SHP77 treated with DMSO at 0.1 percent for 48 hours (cell line): ENCODE measurements around the gene DEFB108B.
"Not testable (repeated sequence)": the region's sequence is repeated elsewhere in the genome, so short reads cannot be mapped to it uniquely, and the experiment has no call there.

Source experiments
- DNase-seq: peaks from one replicate; lab custom pipeline; 2025; lab: John Stamatoyannopoulos, UW

Gene DEFB108B, protein sequence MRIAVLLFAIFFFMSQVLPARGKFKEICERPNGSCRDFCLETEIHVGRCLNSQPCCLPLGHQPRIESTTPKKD

DNA sequence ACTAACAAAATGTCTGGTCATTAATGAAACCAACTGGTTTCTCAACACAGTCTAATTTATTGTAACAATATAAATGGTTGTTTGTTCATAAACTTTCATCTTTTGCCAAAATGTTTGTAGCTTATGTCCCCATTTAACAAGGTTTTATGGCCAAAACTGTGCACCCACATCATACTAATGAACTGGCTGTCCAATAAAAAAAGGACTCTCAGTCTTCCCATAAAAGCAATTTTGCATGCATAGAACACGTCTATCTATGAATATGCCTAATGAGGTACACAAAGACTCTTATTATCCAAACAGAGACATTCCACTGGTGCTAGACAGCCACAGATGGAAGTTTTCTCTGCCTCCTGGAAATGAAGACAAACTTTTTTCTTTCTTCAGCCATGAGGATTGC, at the start of gene DEFB108B:
DEFB108B (plus strand) TSS at position 390 of the 400 bp plus-strand sequence; CDS start at position 390, 0 bp downstream.
- not testable (repeated sequence) for DNase-seq

DNA sequence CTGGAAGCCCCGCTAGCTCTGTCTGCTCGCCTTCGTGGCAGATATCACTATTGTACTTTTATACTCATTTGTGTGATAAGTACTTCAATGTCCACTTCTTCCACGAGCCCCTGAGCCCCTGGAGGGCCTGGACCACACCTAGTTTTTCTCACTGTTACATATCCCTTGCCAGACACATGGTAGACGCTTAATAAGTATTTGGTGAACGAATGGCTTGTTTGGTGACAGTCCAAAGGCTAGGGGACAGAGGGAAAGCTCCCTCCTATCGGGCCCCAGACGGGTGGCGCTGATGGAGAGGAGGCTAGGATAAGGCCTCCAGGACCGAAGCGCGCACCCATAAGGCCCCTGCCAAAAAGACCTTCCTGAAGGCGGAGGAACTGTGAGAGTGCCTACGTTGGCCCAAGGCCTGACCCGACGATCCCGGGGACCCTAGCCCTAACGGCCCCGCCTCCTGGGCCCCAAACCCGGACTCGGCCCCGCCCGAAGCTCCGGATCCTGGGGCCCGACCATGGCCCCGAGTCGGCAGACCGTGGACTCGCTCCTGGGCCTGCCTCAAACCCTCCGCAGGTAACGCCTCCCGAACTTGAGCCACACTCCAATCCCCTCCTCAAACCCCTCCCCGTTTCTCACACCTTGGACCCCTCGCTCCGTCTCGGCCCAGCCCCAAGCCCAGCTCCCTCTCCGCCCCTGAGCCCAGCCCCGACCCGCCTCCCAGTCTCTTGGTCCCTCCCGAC, 46.7 kb upstream of the DEFB108B start:
- not testable (repeated sequence) for DNase-seq

DNA sequence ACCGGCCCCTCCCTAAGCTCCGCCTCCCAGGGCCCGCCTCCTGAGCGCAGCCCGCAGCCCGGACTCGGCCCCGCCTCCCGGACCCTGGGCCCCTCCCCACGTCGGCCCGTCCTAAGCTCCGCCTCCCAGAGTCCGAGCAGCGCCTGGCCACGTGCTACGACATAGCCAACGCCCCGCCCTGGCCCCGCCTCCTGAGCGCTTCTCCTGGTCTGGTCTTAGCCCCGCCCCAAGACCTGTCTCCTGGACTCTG, 46.2 kb upstream of the DEFB108B start:
- peak; percentile 96 for DNase-seq

DNA sequence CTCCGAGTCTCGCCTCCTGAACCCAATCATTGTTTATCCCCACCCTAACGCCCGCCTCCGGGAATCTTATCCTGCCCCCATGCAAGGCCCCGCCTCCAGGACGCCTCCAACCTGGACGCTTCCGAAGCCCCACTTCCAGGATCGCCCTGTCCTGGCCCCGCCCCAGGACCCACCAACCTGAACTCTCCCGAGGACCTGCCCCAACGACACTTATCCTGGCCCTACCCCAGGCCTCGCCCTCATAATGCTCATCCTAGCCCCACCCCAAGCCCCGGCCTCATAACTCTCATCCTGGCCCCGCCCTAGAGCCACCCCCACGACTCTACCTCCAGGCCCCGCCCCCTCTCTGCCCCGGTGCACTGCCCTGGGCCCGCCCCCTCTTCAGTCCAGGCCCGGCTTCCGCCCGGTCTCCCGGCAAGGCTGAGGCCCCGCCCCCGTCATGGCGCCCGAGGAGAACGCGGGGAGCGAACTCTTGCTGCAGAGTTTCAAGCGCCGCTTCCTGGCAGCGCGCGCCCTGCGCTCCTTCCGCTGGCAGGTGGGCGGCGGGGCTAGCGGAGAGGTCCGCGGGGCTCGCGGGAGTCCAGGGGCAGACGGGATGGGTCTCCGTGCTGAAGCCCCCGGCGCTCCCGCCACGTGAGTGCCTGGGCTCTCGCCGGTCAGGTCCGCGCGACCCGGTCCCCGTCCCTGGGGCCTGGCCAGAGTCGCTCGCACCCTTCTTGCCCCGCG, 45.7 kb upstream of the DEFB108B start:
- peak; percentile 95 for DNase-seq

DNA sequence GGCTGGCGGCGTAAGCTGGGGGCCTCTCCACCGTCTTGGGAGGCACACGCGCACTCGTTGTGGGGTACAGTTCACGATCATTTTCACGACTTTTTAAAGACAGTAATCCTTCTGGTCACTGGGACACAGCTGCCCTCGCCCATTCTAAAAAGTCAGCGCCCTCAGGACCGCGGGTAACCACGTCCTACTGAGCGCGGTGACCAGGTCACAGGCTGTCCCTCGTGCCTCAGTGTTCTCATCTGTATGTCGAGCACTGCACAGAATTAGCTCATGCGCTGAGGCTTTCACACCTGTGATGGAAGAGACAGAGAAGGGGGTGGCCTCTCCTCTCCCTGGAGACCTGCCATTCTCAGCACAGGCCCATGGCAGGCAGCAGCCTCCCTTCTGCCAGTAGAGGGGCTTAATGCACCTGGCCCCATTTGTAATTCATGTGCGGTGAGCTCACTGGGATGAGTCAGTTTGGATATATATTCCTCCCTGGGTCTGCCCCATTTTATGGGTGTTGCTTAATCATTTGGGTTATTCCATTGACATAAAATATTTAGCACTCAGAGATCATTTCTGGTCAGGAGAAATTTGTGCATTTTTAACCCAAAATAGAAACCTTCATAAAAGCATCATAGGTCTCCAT, 45.1 kb upstream of the DEFB108B start:
- DNase-seq = peak; percentile 27

DNA sequence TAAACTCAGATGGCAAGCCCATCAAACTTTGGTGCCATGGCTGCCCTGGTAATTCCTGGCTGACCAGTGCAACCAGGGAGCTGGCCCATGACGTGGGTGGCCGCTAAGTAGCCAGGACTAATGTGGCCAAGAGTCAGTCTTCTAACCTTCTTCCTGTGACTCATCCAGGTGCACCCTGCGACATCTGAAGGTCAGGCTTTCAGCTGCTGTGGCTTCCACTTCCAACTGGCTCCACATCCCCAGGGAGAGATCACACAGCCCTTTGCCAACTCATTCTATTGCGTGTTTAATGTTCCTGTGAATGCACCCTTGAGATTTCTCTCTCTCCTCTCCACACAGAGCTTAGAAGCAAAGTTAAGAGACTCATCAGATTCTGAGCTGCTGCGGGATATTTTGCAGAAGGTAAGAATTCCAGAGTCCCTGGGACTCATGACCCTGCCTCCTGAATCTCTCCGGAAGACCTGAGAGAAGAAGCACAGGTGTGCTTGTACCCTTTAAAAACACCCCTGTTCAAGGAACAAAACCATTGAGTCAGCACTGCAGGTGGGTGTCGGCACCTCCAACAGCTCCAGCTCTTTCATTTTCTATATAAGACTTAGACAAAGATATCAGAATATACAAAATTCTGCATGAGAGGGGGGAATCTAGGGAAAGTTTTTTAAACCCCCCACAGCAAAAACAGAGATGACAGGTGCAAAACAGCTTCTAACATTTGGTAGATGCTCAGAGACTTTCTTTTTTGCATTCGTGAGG, 43.4 kb upstream of the DEFB108B start:
- DNase-seq = not testable (repeated sequence)

DNA sequence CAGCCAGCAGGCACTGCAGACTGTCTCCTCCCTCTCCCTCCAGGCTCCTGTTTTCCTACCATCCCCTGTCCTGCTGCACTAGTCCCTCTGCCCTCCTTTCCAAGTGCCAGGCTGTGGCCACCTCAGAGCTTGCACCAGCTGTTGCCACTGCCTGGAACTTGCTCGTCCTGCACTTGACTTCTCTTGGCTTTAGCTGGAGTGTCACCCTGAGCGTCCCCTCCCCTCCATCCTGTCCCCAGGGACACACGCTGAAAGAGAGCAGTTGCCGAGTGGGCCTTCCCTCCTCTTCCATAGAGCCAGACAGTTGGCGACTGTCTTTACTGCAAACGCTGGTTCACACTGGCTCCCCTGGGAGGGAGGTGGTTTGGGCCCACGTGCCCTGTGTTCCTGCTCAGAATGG, 41.9 kb upstream of the DEFB108B start:
- not testable (repeated sequence) for DNase-seq

DNA sequence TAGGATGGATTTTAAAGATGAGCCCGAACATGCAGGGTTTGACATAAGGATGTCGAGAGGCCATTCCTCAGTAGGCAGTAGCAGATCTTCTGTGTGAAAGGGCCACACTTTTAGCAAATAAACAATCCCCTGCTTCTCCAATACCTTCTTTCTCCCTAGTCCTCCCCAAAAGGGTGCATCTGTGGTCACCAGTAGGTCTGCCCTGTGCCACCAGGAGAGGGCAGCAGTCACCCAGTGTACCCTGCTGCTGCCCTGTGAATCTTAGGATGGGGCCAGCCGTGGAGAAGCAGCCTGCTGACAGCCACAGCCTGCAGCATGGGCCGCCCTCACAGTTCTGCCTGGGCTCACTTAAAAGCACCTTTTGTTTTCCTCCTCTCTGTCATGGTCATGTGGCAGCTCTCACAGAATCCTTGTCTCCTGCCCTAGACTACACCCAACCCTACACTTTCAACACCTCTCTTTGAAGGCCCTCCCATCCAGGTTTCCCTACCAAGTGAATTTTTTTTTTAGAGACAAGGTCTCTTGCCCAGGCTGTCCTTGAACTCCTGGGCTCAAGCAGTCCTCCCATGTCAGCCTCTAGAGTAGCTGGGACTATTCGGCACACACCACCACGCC, 40.3 kb upstream of the DEFB108B start:
- DNase-seq = not testable (repeated sequence)

DNA sequence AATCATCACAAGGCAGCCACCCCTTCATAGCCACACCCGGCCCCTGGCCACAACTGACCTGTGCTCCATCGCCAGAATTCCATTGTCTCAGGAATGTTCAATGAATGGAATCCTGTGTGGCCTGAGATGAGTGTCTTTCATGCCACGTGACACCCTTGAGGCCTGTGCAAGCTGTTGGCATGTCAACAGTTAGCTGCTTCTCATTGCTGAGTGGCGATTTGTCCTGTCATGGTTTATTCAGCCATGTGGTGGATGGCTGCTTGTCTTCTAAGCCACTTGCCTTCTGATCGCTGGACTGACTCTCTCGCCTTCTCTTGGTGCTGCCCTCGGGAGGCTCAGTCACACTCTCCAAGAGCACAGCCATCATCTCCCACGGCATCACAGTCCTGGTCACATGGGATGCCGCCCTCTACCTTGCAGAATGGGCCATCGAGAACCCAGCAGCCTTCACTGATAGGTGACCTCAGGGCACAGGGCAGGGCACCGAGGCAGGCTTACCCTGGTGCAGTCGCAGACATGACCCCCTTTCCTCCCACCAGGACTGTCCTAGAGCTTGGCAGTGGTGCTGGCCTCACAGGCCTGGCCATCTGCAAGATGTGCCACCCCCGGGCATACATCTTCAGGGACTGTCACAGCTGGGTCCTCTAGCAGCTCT, 38.5 kb upstream of the DEFB108B start:
- not testable (repeated sequence) for DNase-seq

DNA sequence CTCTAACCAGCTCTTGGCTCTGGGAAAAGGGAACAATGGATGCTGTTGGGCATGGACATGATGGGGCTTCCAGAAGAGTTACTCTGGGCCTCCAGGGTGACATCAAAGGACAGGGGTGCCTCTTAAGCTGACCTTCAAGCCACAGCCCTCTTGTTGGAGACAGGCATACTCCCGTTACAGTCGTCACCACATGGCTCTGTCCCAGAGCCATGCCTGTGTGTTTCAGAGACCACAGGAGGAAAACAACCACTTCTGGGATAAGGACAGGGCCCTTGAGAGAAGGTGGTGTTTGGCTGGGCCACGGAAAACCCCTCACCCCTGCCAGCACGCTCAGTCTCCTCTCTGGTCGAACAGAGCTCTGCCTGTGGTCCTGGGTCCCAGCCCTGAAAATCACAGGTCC, 37.8 kb upstream of the DEFB108B start:
- not testable (repeated sequence) for DNase-seq

DNA sequence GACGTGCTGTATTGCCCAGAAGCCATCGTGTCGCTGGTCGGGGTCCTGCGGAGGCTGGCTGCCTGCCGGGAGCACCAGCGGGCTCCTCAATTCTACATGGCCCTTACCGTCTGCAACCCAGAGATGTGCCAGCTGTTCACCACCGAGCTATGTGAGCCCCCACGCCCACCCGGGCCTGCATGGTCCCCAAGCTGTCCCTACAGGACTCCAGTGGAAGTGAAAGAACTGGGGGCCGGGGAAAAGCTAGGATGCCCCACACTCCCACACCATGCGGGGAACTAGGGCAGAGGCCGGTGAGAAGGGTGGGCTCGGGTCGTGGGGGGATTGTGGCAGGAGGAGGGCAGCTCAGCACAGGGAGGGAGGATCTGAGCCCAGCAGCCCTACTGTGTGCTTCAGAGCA, 37.0 kb upstream of the DEFB108B start:
- DNase-seq = not testable (repeated sequence)

DNA sequence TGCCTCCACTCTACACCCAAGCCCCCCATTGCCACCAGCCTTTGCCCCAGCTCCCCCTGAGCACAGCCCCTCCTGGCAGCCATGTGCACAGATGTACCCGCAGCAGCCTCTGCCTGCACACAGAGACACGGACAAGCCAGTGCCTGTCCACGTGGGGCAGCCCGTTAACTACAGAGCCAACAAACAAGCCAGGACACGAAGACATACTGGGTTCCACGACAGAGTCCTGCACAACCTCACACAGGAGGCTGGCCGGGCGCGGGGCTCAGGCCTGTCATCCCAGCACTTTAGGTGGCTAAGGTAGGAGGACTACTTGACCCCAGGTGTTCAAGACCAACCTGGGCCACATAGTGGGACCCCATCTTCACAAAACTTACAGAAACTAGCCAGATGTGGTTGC, 36.2 kb upstream of the DEFB108B start:
- DNase-seq = not testable (repeated sequence)

DNA sequence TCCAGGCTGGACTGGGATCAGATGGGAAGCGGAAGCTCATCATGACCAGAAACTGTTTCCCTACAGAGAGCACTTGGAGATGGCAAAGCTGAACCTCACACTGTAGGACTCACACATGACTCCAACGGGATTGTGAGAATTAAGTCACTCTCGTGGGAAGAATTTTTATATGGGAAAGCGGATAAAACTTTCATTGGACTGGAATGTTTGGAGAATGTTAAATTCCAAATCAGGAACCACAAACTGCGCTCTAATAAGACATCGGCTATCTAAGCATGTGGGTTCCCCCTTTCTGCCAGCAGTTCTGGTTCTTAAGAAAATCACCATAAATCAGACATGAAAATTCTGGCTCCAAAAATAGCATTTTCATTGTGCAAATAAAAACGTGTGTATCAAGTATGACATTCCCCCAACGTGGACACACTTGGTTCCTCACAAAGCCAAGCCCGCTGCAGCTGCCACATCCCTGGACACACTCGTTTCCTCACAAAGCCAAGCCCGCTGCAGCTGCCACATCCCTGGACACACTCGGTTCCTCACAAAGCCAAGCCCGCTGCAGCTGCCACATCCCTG, 33.4 kb upstream of the DEFB108B start:
- not testable (repeated sequence) for DNase-seq

DNA sequence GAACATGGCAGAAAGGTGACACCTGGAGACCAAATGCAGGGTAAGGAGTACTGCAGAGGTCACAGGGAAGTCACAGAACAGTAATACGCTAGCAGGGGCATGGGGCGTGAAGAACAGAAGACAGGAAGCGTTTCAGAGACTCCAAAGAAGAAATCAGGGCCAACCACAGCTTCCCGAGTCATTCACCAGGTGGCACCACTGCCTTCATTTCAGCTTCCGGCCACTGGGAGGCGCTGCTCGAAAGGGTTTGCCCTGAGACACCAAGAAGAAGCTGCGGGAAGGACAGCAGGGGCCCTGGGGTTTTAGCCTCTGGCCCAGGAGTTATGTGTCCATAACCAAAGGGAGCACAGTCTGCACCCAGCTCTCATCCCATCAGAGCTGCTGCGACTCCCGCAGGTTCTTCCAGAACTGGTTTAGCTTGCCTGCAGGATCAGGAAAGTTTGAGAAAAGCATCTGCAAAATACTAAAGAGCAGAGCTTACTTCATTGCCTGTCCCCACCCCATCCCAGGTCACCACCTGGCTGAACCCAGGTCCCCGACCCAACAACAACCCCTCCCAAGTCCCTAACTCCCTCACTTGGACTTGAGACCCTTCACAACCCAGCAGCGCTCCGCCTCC, 32.6 kb upstream of the DEFB108B start:
- peak; percentile 78 for DNase-seq

DNA sequence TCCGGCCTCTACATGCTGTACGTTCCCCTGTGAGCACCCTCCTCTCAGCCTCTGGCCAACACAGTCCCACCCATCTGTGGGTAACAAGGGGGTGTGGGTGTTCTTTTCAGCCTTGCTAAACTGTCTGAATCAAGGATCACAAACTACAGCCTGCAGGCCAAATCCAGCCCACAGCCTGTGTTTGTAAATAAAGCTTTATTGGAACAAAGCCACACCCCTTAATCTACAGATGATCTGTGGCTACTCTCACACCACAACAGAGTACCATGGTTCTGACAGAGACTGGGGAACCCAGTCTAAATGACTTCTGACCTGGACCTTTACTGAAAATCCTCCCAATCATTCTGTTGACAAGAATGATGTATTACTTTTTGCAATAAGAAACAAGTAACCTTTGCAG, 32.0 kb upstream of the DEFB108B start:
- not testable (repeated sequence) for DNase-seq

DNA sequence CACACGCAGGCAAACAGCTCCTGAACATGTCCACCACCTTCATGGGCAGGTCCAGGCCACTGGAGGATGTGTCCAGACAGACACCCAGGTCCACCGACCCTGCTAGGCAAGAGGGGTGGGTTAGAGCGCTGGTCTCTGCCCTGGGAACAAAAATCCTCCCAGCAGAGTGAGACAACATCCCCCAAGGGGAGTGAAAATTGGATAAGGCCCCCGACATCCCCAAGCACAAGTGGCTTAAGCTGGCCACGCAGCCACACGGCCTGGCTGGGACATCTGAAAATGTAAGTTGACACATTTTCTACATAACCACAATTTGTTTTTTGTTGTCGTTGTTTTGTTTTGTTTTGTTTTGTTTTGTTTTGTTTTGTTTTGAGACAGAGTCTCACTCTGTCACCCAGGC, 30.1 kb upstream of the DEFB108B start:
- not testable (repeated sequence) for DNase-seq

DNA sequence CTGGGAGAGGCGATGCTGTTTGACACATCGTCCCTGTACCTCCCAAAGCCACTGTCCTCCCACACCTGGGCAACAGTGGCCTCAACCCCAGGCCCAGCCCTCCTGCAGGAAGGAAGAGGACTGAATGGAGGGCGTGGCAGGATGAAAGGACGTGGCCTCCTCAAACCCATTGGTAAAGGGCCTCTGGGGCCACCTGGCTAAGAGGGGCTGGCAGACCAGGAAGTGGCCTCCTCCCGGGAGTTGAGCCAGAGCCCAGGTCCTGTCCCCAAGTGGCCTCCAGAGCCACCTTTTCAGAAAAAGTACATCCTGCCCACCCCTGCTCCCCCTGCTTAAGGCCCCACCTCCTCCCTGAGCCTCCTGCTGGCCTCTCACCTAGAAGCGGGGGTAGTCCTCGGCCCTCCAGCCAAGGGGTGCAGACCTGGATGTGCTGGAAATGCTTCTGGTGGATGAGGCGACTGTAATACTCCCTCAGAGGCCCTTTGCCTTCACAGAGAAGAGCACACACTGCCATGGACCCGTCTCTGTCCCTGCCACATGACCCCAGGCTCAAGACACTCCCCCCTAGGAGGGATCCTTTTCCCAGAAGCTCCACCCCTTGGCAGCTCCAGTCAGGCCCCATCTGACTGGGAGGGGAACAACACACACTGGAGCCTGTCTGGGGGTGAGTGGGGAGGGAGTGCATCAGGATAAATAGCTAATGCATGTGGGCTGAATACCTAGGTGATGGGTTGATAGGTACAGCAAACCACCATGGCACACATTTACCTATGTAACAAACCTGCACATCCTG, 28.6 kb upstream of the DEFB108B start:
- not testable (repeated sequence) for DNase-seq

DNA sequence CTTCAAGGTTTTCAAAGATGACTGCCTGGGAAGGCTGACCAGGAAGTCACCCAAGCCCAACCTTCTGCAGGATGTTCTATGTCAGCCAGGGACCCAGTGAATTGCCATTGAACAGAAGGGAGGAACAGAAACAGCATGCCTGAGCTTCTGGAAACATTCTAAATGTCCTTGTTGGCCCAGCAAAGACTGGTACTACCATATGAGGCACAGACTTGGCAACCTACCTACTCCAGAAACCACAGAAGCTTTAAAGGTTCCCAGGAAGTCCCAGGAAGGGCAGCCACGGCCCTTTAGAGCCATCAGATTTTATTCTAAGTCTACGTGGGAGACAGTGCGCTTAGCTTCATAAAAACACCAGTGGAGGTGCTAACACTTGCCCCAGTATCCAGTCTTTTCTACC, 20.5 kb upstream of the DEFB108B start:
- DNase-seq = not testable (repeated sequence)

DNA sequence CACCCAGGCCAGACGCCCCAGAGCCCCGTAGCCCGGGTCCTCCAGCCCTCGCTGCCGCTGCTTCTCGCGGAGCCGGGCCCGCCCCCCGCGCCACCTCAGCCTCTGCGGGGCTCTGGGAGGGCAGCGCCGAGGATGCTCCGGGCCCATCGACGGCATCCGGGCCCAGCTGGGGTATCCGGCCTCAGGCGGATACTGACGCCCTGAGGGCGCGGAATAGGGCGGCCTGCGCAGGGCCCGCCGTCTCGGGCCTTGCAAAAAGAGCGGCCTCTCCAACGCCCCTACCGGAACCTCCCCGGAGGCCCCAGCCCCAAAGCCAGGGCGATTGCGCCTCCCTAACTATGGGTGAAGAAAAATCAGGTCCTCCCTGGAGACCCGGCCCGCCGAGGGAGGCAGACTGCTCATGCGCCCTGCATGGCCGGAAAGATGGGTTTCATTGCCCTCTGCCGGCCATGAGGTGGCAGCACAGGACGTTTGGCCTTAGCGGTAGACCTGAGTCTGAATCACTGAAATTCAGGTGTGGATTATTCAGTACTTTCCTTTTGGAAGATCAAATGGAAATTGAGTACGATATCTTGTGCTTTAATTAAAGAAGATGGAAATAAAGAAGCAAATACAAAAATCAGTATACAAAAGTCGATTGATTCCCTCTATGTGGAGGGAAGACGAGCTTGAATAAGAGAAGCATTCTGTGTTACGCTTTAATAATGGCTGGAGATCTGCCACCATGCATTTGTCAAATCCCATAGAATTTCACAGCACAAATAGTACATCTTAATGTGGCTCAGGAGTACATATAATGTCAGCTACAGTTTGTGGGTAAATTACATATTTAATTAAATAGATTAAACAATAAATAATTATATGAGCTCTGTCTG, 19.3 kb upstream of the DEFB108B start:
- DNase-seq = peak; percentile 39
